KOPT-K1 (cell line): Measurements from ENCODE around the gene DNAL4.

Source experiments
- H3K27ac ChIP-seq: fragments of 200-600 bp; sonication (generic); 2 replicates; pipeline ENCODE4 v1.5.1; 2016; ENCODE audit warnings: antibody characterized with exemption, mild to moderate bottlenecking, low read depth, low read length; ENCODE audit not compliant: poor library complexity, severe bottlenecking
- H3K36me3 ChIP-seq: fragments of 200-600 bp; sonication (generic); 2 replicates; pipeline ENCODE4 v1.5.1; 2017; ENCODE audit warnings: antibody characterized with exemption, mild to moderate bottlenecking, low read length, moderate library complexity; ENCODE audit not compliant: insufficient read depth
- H3K9me3 ChIP-seq: fragments of 200-600 bp; sonication (generic); 2 replicates; pipeline ENCODE4 v1.5.1; 2017; ENCODE audit warnings: antibody characterized with exemption, low read length, mild to moderate bottlenecking; ENCODE audit not compliant: insufficient read depth, poor library complexity, severe bottlenecking

Gene DNAL4

GRCh38 chr22:38750638-38751037 is 43.3 kb downstream of the DNAL4 start:
- no peaks in the 10 kb centered on the region for H3K9me3 ChIP-seq
- H3K36me3 ChIP-seq, result peaks cover 83% of the 10 kb centered on the region
- no peak overlapping the region for H3K27ac ChIP-seq

- no peaks in the 10 kb centered on the region for H3K9me3 ChIP-seq
- H3K27ac ChIP-seq, result no peak overlapping the region
- peaks cover 88% of the 10 kb centered on the region for H3K36me3 ChIP-seq
These were observed 43.8 kb downstream of the DNAL4 start for GRCh38 chr22:38750104-38750503.

GRCh38 chr22:38748487-38749136 is 45.3 kb downstream of the DNAL4 start:
- Histone ChIP-seq H3K27ac (no peak overlapping the region), H3K36me3 (peaks cover 99% of the 10 kb centered on the region), H3K9me3 (no peaks in the 10 kb centered on the region)

GRCh38 chr22:38745676-38746460 is 48.1 kb downstream of the DNAL4 start:
- H3K27ac ChIP-seq, result no peak overlapping the region
- no peaks in the 10 kb centered on the region for H3K9me3 ChIP-seq
- peaks cover 100% of the 10 kb centered on the region for H3K36me3 ChIP-seq

- H3K36me3 ChIP-seq, result peaks cover 100% of the 10 kb centered on the region
- no peak overlapping the region for H3K27ac ChIP-seq
- H3K9me3 ChIP-seq, result no peaks in the 10 kb centered on the region
These were observed 49.0 kb downstream of the DNAL4 start for GRCh38 chr22:38744981-38745380.

- H3K36me3 ChIP-seq, result peaks cover 100% of the 10 kb centered on the region
- H3K9me3 ChIP-seq, result no peaks in the 10 kb centered on the region
- H3K27ac ChIP-seq, result no peak overlapping the region
These were observed 51.6 kb downstream of the DNAL4 start for GRCh38 chr22:38742176-38742942.

GRCh38 chr22:38741576-38741975 is 52.4 kb downstream of the DNAL4 start:
- H3K27ac ChIP-seq, result no peak overlapping the region
- H3K36me3 ChIP-seq, result peaks cover 100% of the 10 kb centered on the region
- H3K9me3 ChIP-seq, result no peaks in the 10 kb centered on the region

- Histone ChIP-seq H3K36me3 (peaks cover 100% of the 10 kb centered on the region), H3K27ac (no peak overlapping the region), H3K9me3 (no peaks in the 10 kb centered on the region)
These were observed 52.8 kb downstream of the DNAL4 start for GRCh38 chr22:38741166-38741565.

GRCh38 chr22:38740754-38741153 is 53.2 kb downstream of the DNAL4 start:
- H3K27ac ChIP-seq, result no peak overlapping the region
- H3K9me3 ChIP-seq, result no peaks in the 10 kb centered on the region
- peaks cover 100% of the 10 kb centered on the region for H3K36me3 ChIP-seq

- H3K9me3 ChIP-seq, result no peaks in the 10 kb centered on the region
- peaks cover 100% of the 10 kb centered on the region for H3K36me3 ChIP-seq
- H3K27ac ChIP-seq, result no peak overlapping the region
These were observed 53.7 kb downstream of the DNAL4 start for GRCh38 chr22:38740116-38740723.

GRCh38 chr22:38739300-38740055 is 54.5 kb downstream of the DNAL4 start:
- peaks cover 100% of the 10 kb centered on the region for H3K36me3 ChIP-seq
- H3K27ac ChIP-seq, result no peak overlapping the region
- H3K9me3 ChIP-seq, result no peaks in the 10 kb centered on the region

GRCh38 chr22:38738475-38739070 is 55.4 kb downstream of the DNAL4 start:
- Histone ChIP-seq H3K27ac (no peak overlapping the region), H3K36me3 (peaks cover 100% of the 10 kb centered on the region)

GRCh38 chr22:38737302-38738060 is 56.5 kb downstream of the DNAL4 start:
- Histone ChIP-seq H3K36me3 (peaks cover 100% of the 10 kb centered on the region), H3K27ac (no peak overlapping the region), H3K9me3 (no peaks in the 10 kb centered on the region)

More at GRCh38 chr22:38738475-38739070, 55.4 kb downstream of the DNAL4 start:
- H3K9me3 ChIP-seq, result no peaks in the 10 kb centered on the region

- no peaks in the 10 kb centered on the region for H3K9me3 ChIP-seq
- peaks cover 100% of the 10 kb centered on the region for H3K36me3 ChIP-seq
- no peak overlapping the region for H3K27ac ChIP-seq
These were observed 57.7 kb downstream of the DNAL4 start for GRCh38 chr22:38736257-38736570.
